AG09309 (cell line): ENCODE results near the gene LRR1.

ENCODE experiments used
- DNase-seq: peaks from one replicate; pipeline ENCODE4 v3.0.0-alpha.2; 2010; ENCODE audit warnings: low read depth
- H3K4me3 ChIP-seq: 2 replicates; pipeline ENCODE4 v1.5.1; 2011; ENCODE audit warnings: mild to moderate bottlenecking, low read depth, low read length, moderate library complexity; ENCODE audit not compliant: control insufficient read depth
- CTCF ChIP-seq: IDR thresholded peaks from 2 replicates; pipeline ENCODE4 v1.5.1; 2011; ENCODE audit warnings: mild to moderate bottlenecking, low read depth, low read length, inconsistent platforms; ENCODE audit not compliant: insufficient read depth, control insufficient read depth; ENCODE audit errors: missing control alignments

LRR1 gene

GRCh38 chr14:49553892-49554291, 44.8 kb upstream of the LRR1 start:
- DNase-seq: no peak
- TF ChIP-seq CTCF: no peak
- no peak overlapping the region for H3K4me3 ChIP-seq

GRCh38 chr14:49559979-49560768, 38.6 kb upstream of the LRR1 start:
- no peak for TF ChIP-seq CTCF
- DNase-seq: no peak
- H3K4me3 ChIP-seq: no peak overlapping the region

- DNase-seq: no peak
- no peak overlapping the region for H3K4me3 ChIP-seq
- TF ChIP-seq CTCF: no peak
Measured at GRCh38 chr14:49566714-49567113, 32.0 kb upstream of the LRR1 start.

DNA sequence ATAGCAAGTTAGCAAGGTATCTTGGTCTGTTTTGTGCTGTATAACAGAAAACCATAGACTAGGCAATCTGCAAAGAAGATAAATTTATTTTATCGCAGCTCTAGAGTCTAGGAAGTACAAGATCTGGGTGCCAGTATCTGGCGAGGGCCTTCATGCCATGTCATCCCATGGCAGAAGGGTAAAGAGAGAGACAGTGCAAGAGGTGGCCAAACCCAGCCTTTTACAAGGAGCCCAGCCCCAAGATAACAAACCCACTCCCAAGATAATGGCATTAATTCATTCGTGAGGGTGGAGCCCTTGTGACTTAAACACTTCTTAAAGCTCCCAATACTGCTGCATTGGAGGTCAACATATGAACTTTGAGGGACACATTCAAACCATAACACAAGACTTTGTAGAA, 29.5 kb upstream of the LRR1 start:
- no peak overlapping the region for H3K4me3 ChIP-seq
- TF ChIP-seq CTCF: no peak

DNA sequence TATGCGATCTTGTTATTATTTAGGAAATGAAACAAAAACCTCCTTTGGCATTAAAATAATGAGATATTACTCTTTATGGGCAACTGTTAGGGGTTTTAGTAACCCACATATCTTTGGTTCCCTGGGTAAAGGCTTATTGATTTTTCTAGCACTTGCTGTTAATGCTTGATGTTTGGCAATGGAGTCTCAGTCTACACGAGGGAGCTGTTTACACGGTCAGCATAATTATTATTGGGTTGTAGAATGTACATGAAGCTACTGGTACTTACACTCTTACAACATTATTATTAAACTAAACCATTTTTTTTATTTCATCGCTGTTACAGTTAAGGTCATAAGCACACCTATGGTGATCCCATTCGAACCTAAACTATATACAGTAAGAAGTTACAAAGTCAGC, 24.7 kb upstream of the LRR1 start:
- H3K4me3 ChIP-seq: no peak overlapping the region
- DNase-seq: no peak
- TF ChIP-seq CTCF: no peak

More for the DNA sequence above, 29.5 kb upstream of the LRR1 start:
- no peak for DNase-seq

GRCh38 chr14:49578141-49578540, 20.6 kb upstream of the LRR1 start:
- DNase-seq: no peak
- TF ChIP-seq CTCF: no peak
- no peak overlapping the region for H3K4me3 ChIP-seq
